ENCODE results near the gene MBTPS1. TPM values are rescaled to one million over a fixed set of nuclear protein-coding genes. Genes with fewer than 3 reads are reported as not detected.

MBTPS1 gene
- total and polyA plus RNA-seq, 2 experiments from 2014 or later = 18.1 to 49.3 TPM

GRCh38 chr16:84138824-84139627 lies 22.3 kb upstream of the MBTPS1 start:
- TF ChIP-seq JUNB (IDR thresholded peaks at IDR 0.05; ENCODE audit: unreplicated experiment) (no peak), ETS1 (IDR thresholded peaks at IDR 0.05) (no peak), NANOG (IDR thresholded peaks at IDR 0.05; ENCODE audit: borderline replicate concordance) (no peak), EZH2 (IDR thresholded peaks at IDR 0.05; ENCODE audit: low read depth, unreplicated experiment) (no peak), REST (IDR thresholded peaks at IDR 0.05; ENCODE audit: unreplicated experiment) (no peak), ZNF114 (CRISPR knock-in tag; IDR thresholded peaks at IDR 0.05) (no peak), ZNF462 (CRISPR knock-in tag; IDR thresholded peaks at IDR 0.05) (no peak), STAT1 (IDR thresholded peaks at IDR 0.05; ENCODE audit: unreplicated experiment) (no peak), POLR2AphosphoS5 (IDR thresholded peaks at IDR 0.05; ENCODE audit: low read depth) (no peak), ZNF331 (CRISPR knock-in tag; IDR thresholded peaks at IDR 0.05; ENCODE audit: low read depth) (no peak), CREB1 (CRISPR knock-in tag; IDR thresholded peaks at IDR 0.05; ENCODE audit: low read depth) (no peak), CTCF (conservative IDR thresholded peaks at IDR 0.05; ENCODE audit: low read depth in 2 of 2) (no peak), EZH2phosphoT487 (IDR thresholded peaks at IDR 0.05; ENCODE audit: unreplicated experiment) (no peak)
- H3K27ac Mint-ChIP-seq = peak overlapping the region; percentile 51
- no peaks in the 10 kb centered on the region for H3K27me3 ChIP-seq (ENCODE audit: insufficient read depth)
- H3K4me1 ChIP-seq (ENCODE audit: insufficient read depth) = peaks cover 35% of the 10 kb centered on the region
- H4K20me1 ChIP-seq (replicated peaks; ENCODE audit: insufficient read depth) = peaks cover 28% of the 10 kb centered on the region
- peaks cover 53% of the 10 kb centered on the region for H3K4me1 Mint-ChIP-seq
- peak overlapping the region; percentile 69 for H3K4me2 ChIP-seq
- peaks cover 11% of the 10 kb centered on the region for H3K27me3 Mint-ChIP-seq (ENCODE audit: insufficient read depth, low read depth, poor library complexity)
- peak overlapping the region; percentile 35; the same call in 2 of the 3 replicates for H3K4me3 Mint-ChIP-seq
- ATAC-seq (peak; percentile 53), DNase-seq (ENCODE audit: low spot score) (peak; percentile 49)
- peak overlapping the region; percentile 15; the same call in 1 of the 2 replicates for H3K4me3 ChIP-seq
- H2AFZ ChIP-seq = no peak overlapping the region
- H3K36me3 ChIP-seq (ENCODE audit: insufficient read depth) = no peaks in the 10 kb centered on the region; the same call in 1 of the 2 replicates
- peaks cover under 1% of the 10 kb centered on the region; the same call in 1 of the 2 replicates for H3F3A ChIP-seq (replicated peaks; ENCODE audit: low read depth)
- H3K27ac ChIP-seq (ENCODE audit: low read depth) = peak overlapping the region; percentile 53; the same call in 1 of the 2 replicates
- peaks cover 6% of the 10 kb centered on the region for H3K36me3 Mint-ChIP-seq (ENCODE audit: low read depth)
- peaks cover 96% of the 10 kb centered on the region for H3K79me2 ChIP-seq (replicated peaks; ENCODE audit: insufficient read depth)
- no peaks in the 10 kb centered on the region for H3K9me3 Mint-ChIP-seq
- H3K9me2 ChIP-seq (ENCODE audit: insufficient read depth) = no peaks in the 10 kb centered on the region

Measured in GM23338 (cell line).